ENCODE results near the gene TMEM196. TPM values are rescaled to one million over a fixed set of nuclear protein-coding genes. Genes with fewer than 3 reads are reported as not detected.

TMEM196 gene
- total RNA-seq, 1 experiment from 2014 or later, result not detected

GRCh38 chr7:19775578-19775977, 2.2 kb upstream of the TMEM196 start:
- peaks cover 37% of the 10 kb centered on the region for H3K27me3 Mint-ChIP-seq (ENCODE audit: low read depth)
- Histone ChIP-seq H3K18ac (ENCODE audit: insufficient read length, low read depth, low read length) (no peak overlapping the region), H3K56ac (ENCODE audit: insufficient read length, low read depth, low read length) (no peak overlapping the region), H2BK12ac (ENCODE audit: insufficient read length, low read depth, low read length) (no peak overlapping the region), H2BK5ac (ENCODE audit: insufficient read length, low read length) (no peak overlapping the region), H3K4ac (ENCODE audit: low read depth, low read length) (no peak overlapping the region), H3K4me2 (ENCODE audit: insufficient read depth, insufficient read length, low read length) (no peak overlapping the region), H3K27me3 (ENCODE audit: insufficient read depth, low read length) (peaks cover 6% of the 10 kb centered on the region; the same call in 1 of the 2 replicates), H4K20me1 (ENCODE audit: control insufficient read depth, insufficient read depth, insufficient read length) (no peaks in the 10 kb centered on the region), H2BK120ac (ENCODE audit: low read depth, low read length, poor library complexity, severe bottlenecking) (no peak overlapping the region), H2AFZ (ENCODE audit: low read length) (no peak overlapping the region), H4K5ac (ENCODE audit: insufficient read length, low read depth, low read length) (no peak overlapping the region), H3T11ph (ENCODE audit: low read length) (no peak overlapping the region), H3K23me2 (ENCODE audit: insufficient read length, low read depth, low read length, poor library complexity, severe bottlenecking) (peaks cover 14% of the 10 kb centered on the region), H3K79me1 (ENCODE audit: insufficient read depth, low read depth, low read length, poor library complexity, severe bottlenecking) (no peaks in the 10 kb centered on the region), H2AK5ac (ENCODE audit: insufficient read length, low read length) (no peak overlapping the region), H2BK20ac (ENCODE audit: low read depth, low read length, poor library complexity, severe bottlenecking) (no peak overlapping the region), H3K14ac (ENCODE audit: insufficient read depth, low read length) (no peak overlapping the region), H4K91ac (ENCODE audit: insufficient read length, low read depth, low read length) (no peak overlapping the region), H4K8ac (replicated peaks; ENCODE audit: insufficient read length, low read depth, low read length) (no peak overlapping the region), H3K4me1 (ENCODE audit: insufficient read depth, low read length) (no peaks in the 10 kb centered on the region; the same call in 1 of the 2 replicates), H3K23ac (ENCODE audit: insufficient read length, low read depth, low read length) (no peak overlapping the region), H2BK15ac (ENCODE audit: low read depth, low read length) (no peak overlapping the region), H3K79me2 (ENCODE audit: insufficient read depth, low read length) (no peaks in the 10 kb centered on the region), H3K9ac (ENCODE audit: extremely low read depth, insufficient read length, low read length) (no peak overlapping the region), H3K9me3 (ENCODE audit: control insufficient read depth, low read depth, low read length) (no peaks in the 10 kb centered on the region), H3K27ac (ENCODE audit: insufficient read length, low read depth, low read length) (no peak overlapping the region)
- no CpG with 5 or more reads among the region's 1 CpG for WGBS (ENCODE audit: extremely low coverage, insufficient read length, low lambda C conversion rate)
- no peak overlapping the region for H3K4me3 Mint-ChIP-seq
- DNase-seq, result no peak
- no peaks in the 10 kb centered on the region for H3K36me3 Mint-ChIP-seq (ENCODE audit: insufficient read depth in 1 of 3, low read depth in 3 of 3)
- H3K9me3 Mint-ChIP-seq, result no peaks in the 10 kb centered on the region; a peak in 2 of 5 replicates
- no peak overlapping the region for H3K27ac Mint-ChIP-seq
- TF ChIP-seq CTCF (conservative IDR thresholded peaks at IDR 0.05), result no peak
- peaks cover 20 to 23% of the 10 kb centered on the region in 2 experiments for H3K4me1 Mint-ChIP-seq

Data from H9 (cell line).